ENCODE data around the gene FNDC3B. TPM values are rescaled to one million over a fixed set of nuclear protein-coding genes. Genes with fewer than 3 reads are reported as not detected.
A peak's percentile ranks its signal among the peaks of the same experiment; 100 is the strongest.

FNDC3B gene
- total and polyA plus RNA-seq, 9 of the 15 experiments (the other 6 are each of a cell fraction or from before 2014, with no cell fraction given) = 7.0 to 35.8 (median 16.2) TPM

DNA sequence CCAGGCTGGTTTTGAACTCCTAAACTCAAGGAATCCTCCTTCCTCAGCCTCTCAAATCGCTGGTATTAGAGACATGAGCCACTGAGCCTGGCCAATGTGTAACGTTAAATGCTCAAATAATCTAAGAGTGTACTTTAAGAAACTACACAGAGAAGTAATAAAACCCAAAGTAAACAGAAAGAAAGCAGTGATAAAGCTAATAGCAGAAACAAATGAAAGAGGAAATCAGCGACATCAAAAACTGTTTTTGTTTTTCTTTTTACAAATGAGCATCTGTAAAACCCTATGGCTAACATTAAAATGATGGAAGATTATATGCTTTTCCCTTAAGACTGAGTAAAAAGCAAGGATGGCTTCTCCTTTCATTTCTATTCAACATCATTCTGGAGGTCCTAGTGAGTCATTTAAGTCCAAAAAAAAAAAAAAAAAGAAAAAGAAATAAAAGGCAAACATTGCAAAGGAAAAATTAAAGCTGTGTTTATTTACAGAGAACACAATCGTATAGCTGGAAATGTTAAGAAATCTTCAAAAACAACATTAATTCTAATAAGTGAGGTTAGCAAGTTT is 36.8 kb upstream of the FNDC3B start:
- intact Hi-C loops (cut with micrococcal nuclease) (no loop called here), in situ Hi-C loops (cut with MboI) (no loop called here)
- no peak overlapping the region for H3K9ac ChIP-seq (ENCODE audit: insufficient read depth in 1 of 2, low read depth in 2 of 2, low read length in 2 of 2)
- H3K4me2 ChIP-seq (ENCODE audit: insufficient read depth, low read length) = no peak overlapping the region
- no peak for ATAC-seq
- H4K20me1 ChIP-seq (replicated peaks; ENCODE audit: control insufficient read depth, insufficient read depth, low read length) = no peaks in the 10 kb centered on the region
- H2AFZ ChIP-seq (ENCODE audit: low read depth, low read length) = 0 out of 2 replicates have a peak overlapping the region, but pooled peaks have one; percentile 47
- no peak for DNase-seq (ENCODE audit: extremely low read depth in 1 of 4, low spot score in 3 of 4)
- no peaks in the 10 kb centered on the region for H3K36me3 ChIP-seq (ENCODE audit: control insufficient read depth, insufficient read depth, low read length)
- FAIRE-seq = no peak
- no peaks in the 10 kb centered on the region; the same call in 1 of the 2 replicates for H3K9me3 ChIP-seq (replicated peaks; ENCODE audit: control insufficient read depth, insufficient read depth, low read depth, low read length)
- no peak for TF ChIP-seq SMAD2 (IDR thresholded peaks at IDR 0.05; ENCODE audit: low read depth, low read length)
- no peak for TF ChIP-seq ZNF41 (CRISPR knock-in tag; conservative IDR thresholded peaks at IDR 0.05)
- no peak for TF ChIP-seq CHD2 (IDR thresholded peaks at IDR 0.05; ENCODE audit: low read depth, low read length)
- no peak for TF ChIP-seq MECOM (CRISPR knock-in tag; IDR thresholded peaks at IDR 0.05)
- no peak for TF ChIP-seq ZKSCAN3 (CRISPR knock-in tag; IDR thresholded peaks at IDR 0.05)
- TF ChIP-seq, protein P1, sequence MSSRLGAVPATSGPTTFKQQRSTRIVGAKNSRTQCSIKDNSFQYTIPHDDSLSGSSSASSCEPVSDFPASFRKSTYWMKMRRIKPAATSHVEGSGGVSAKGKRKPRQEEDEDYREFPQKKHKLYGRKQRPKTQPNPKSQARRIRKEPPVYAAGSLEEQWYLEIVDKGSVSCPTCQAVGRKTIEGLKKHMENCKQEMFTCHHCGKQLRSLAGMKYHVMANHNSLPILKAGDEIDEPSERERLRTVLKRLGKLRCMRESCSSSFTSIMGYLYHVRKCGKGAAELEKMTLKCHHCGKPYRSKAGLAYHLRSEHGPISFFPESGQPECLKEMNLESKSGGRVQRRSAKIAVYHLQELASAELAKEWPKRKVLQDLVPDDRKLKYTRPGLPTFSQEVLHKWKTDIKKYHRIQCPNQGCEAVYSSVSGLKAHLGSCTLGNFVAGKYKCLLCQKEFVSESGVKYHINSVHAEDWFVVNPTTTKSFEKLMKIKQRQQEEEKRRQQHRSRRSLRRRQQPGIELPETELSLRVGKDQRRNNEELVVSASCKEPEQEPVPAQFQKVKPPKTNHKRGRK (tag; IDR thresholded peaks at IDR 0.05) = no peak
- no peak for TF ChIP-seq TEAD1 (CRISPR knock-in tag; IDR thresholded peaks at IDR 0.05)
- TF ChIP-seq, protein P2, sequence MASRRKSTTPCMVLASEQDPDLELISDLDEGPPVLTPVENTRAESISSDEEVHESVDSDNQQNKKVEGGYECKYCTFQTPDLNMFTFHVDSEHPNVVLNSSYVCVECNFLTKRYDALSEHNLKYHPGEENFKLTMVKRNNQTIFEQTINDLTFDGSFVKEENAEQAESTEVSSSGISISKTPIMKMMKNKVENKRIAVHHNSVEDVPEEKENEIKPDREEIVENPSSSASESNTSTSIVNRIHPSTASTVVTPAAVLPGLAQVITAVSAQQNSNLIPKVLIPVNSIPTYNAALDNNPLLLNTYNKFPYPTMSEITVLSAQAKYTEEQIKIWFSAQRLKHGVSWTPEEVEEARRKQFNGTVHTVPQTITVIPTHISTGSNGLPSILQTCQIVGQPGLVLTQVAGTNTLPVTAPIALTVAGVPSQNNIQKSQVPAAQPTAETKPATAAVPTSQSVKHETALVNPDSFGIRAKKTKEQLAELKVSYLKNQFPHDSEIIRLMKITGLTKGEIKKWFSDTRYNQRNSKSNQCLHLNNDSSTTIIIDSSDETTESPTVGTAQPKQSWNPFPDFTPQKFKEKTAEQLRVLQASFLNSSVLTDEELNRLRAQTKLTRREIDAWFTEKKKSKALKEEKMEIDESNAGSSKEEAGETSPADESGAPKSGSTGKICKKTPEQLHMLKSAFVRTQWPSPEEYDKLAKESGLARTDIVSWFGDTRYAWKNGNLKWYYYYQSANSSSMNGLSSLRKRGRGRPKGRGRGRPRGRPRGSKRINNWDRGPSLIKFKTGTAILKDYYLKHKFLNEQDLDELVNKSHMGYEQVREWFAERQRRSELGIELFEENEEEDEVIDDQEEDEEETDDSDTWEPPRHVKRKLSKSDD (conservative IDR thresholded peaks at IDR 0.05; ENCODE audit: low read length) = no peak
- no peak for TF ChIP-seq SP1 (CRISPR knock-in tag; IDR thresholded peaks at IDR 0.05)
- no peak for TF ChIP-seq KAT8 (IDR thresholded peaks at IDR 0.05; ENCODE audit: low read depth)
- no peak for TF ChIP-seq NR2F6 (CRISPR knock-in tag; IDR thresholded peaks at IDR 0.05)
- TF ChIP-seq ERF (CRISPR knock-in tag; IDR thresholded peaks at IDR 0.05) = no peak
- TF ChIP-seq KAT7 (CRISPR knock-in tag; IDR thresholded peaks at IDR 0.05; ENCODE audit: borderline replicate concordance) = no peak
- TF ChIP-seq ZNF24 (IDR thresholded peaks at IDR 0.05) = no peak
- TF ChIP-seq ELF1 (tag; IDR thresholded peaks at IDR 0.05) = no peak
- TF ChIP-seq ZNF175 (CRISPR knock-in tag; IDR thresholded peaks at IDR 0.05; ENCODE audit: low read depth) = no peak
- TF ChIP-seq TGIF2 (CRISPR knock-in tag; IDR thresholded peaks at IDR 0.05) = no peak
- TF ChIP-seq MTA3 (IDR thresholded peaks at IDR 0.05; ENCODE audit: borderline replicate concordance) = no peak
- no peak for TF ChIP-seq ZBED1 (IDR thresholded peaks at IDR 0.05)
- no peak overlapping the region for H3K27ac ChIP-seq (ENCODE audit: extremely low read depth, low read depth, low read length)
- CTCF ChIA-PET (ENCODE audit: low intra/inter-chr PET ratio) = no interaction called here
- 58% methylated on average over 4 of the region's 4 CpGs for WGBS (ENCODE audit: insufficient coverage, low coverage, missing lambda C conversion rate)
- H3K27me3 ChIP-seq (ENCODE audit: control insufficient read depth in 2 of 2, insufficient read depth in 2 of 2, low read length in 2 of 2) = no peaks in the 10 kb centered on the region
- H3K4me1 ChIP-seq (replicated peaks in 1 of 2; ENCODE audit: control insufficient read depth in 2 of 2, insufficient read depth in 2 of 2, low read length in 2 of 2) = no peaks in the 10 kb centered on the region; a peak in 1 of 5 replicates
- POLR2A ChIA-PET = no interaction called here
- BruUV-seq (replicated peaks) = no TSS peak
- H3K79me2 ChIP-seq (ENCODE audit: control insufficient read depth, insufficient read depth, low read length) = no peaks in the 10 kb centered on the region
- no peaks in the 10 kb centered on the region for H3K9me1 ChIP-seq (ENCODE audit: control insufficient read depth, insufficient read depth, low read length)
- H3K4me3 ChIP-seq = no peak overlapping the region
